B cell (primary cell): ENCODE results near the gene THYN1.

ENCODE experiments used
- CTCF ChIP-seq: fragments of 200-600 bp; IDR thresholded peaks from one replicate; pipeline ENCODE4 v1.8.0; 2022; ENCODE audit warnings: antibody characterized with exemption, mild to moderate bottlenecking
- EZH2 ChIP-seq: IDR thresholded peaks from 2 replicates; pipeline ENCODE4 v1.6.1; 2012; ENCODE audit warnings: borderline replicate concordance, low read depth, mild to moderate bottlenecking, moderate library complexity, low read length; ENCODE audit not compliant: insufficient read depth, poor library complexity, severe bottlenecking

DNA sequence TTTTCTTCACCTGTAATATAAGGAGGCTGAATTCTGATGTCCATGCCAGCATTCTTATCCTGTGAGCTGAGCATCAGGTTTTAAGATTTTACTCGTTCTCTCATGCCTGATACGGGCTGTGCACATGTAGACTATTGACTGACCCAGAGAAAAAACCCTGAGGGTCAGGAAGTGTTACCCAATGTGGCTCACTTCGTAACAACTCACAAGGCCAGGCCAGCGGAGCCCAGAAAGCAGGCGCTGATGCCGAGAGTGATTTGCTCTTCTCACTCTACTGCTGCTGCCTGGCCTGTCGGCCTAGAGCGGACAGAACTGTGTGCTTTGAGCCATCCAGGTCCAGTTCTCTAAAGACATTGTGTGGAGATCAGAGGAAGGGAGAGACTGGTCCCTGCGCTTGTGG is 10.8 kb downstream of the THYN1 start:
- TF ChIP-seq CTCF (no peak), EZH2 (no peak)
